Ascending aorta (tissue), 2 donors: ENCODE results near the gene CCSAP. TPM values are rescaled to one million over a fixed set of nuclear protein-coding genes. Genes with fewer than 3 reads are reported as not detected.

ENCODE experiments used
- DNase-seq, 2 donors: peaks; one replicate each; pipeline ENCODE4 v3.0.0-alpha.2; 2019; ENCODE audit warnings: low spot score in 2 of 2
- H3K27ac ChIP-seq, 2 donors: fragments of 200-600 bp; sonication (generic); one replicate each; pipeline ENCODE4 v1.5.1; 2016 to 2017; ENCODE audit warnings: mild to moderate bottlenecking in 1 of 2
- H3K27me3 ChIP-seq: fragments of 200-600 bp; sonication (generic); one replicate; pipeline ENCODE4 v1.5.1; 2017
- H3K36me3 ChIP-seq, 2 donors: fragments of 200-600 bp; sonication (generic); one replicate each; pipeline ENCODE4 v1.5.1; 2016
- H3K4me1 ChIP-seq, 2 donors: fragments of 200-600 bp; sonication (generic); one replicate each; pipeline ENCODE4 v1.5.1; 2016 to 2017; ENCODE audit warnings: mild to moderate bottlenecking in 1 of 2
- H3K4me3 ChIP-seq, 2 donors: fragments of 200-600 bp; sonication (generic); one replicate each; pipeline ENCODE4 v1.5.1; 2016 to 2017; ENCODE audit warnings: mild to moderate bottlenecking in 1 of 2
- H3K9me3 ChIP-seq, 2 donors: fragments of 200-600 bp; sonication (generic); one replicate each; pipeline ENCODE4 v1.5.1; 2016
- CTCF ChIP-seq, 3 experiments: fragments of 200-600 bp in 2 of 3; fragments of 450-650 bp in 1 of 3; sonication (generic) in 2 of 3; IDR thresholded peaks; one replicate each; pipeline ENCODE4 v1.5.1; 2016 to 2019; ENCODE audit warnings: antibody characterized with exemption in 3 of 3, mild to moderate bottlenecking in 1 of 3, moderate library complexity in 1 of 3
- intact Hi-C: fragments of 100-400 bp; cut with DNase I; formaldehyde crosslinking; loops from one replicate; pipeline ENCODE4 v1.15.1; 2023
- total RNA-seq: library from RNA; depleted of rRNA; stranded (reverse); fragments of >200 nt; gene quantifications from one replicate; pipeline ENCODE4 v1.1.0, GENCODE V29; 2016

CCSAP gene
- total RNA-seq, 1 donor from 2014 or later = 2.9 TPM

GRCh38 chr1:229373395-229373794, 30.5 kb upstream of the CCSAP start:
- Histone ChIP-seq H3K4me3 (no peak overlapping the region), H3K36me3 (no peaks in the 10 kb centered on the region), H3K27ac (no peak overlapping the region), H3K9me3 (no peaks in the 10 kb centered on the region), H3K4me1 (no peaks in the 10 kb centered on the region), H3K27me3 (no peaks in the 10 kb centered on the region)
- TF ChIP-seq CTCF (IDR thresholded peaks at IDR 0.05) = no peak
- intact Hi-C loops = no loop called here
- DNase-seq = no peak

GRCh38 chr1:229372251-229372650, 29.4 kb upstream of the CCSAP start:
- no peaks in the 10 kb centered on the region for H3K4me1 ChIP-seq
- DNase-seq = no peak
- H3K36me3 ChIP-seq = no peaks in the 10 kb centered on the region
- H3K9me3 ChIP-seq = no peaks in the 10 kb centered on the region
- H3K4me3 ChIP-seq = no peak overlapping the region
- H3K27ac ChIP-seq = no peak overlapping the region
- intact Hi-C loops = no loop called here
- TF ChIP-seq CTCF (IDR thresholded peaks at IDR 0.05) = no peak
- no peaks in the 10 kb centered on the region for H3K27me3 ChIP-seq

- H3K27ac ChIP-seq = no peak overlapping the region
- DNase-seq = no peak
- no peak overlapping the region for H3K4me3 ChIP-seq
- H3K4me1 ChIP-seq = no peaks in the 10 kb centered on the region
- no peaks in the 10 kb centered on the region for H3K9me3 ChIP-seq
- no peaks in the 10 kb centered on the region for H3K36me3 ChIP-seq
- H3K27me3 ChIP-seq = no peaks in the 10 kb centered on the region
- TF ChIP-seq CTCF (IDR thresholded peaks at IDR 0.05) = no peak
- intact Hi-C loops = no loop called here
Observed at GRCh38 chr1:229371624-229372023, 28.8 kb upstream of the CCSAP start.

GRCh38 chr1:229370601-229371021, 27.8 kb upstream of the CCSAP start:
- Histone ChIP-seq H3K4me3 (no peak overlapping the region), H3K36me3 (no peaks in the 10 kb centered on the region), H3K27ac (no peak overlapping the region), H3K4me1 (no peaks in the 10 kb centered on the region), H3K27me3 (no peaks in the 10 kb centered on the region), H3K9me3 (no peaks in the 10 kb centered on the region)
- intact Hi-C loops = no loop called here
- DNase-seq = no peak
- peak in 1 of 3 experiments; percentile 14 for TF ChIP-seq CTCF (IDR thresholded peaks at IDR 0.05)

GRCh38 chr1:229368347-229368746, 25.5 kb upstream of the CCSAP start:
- H3K27me3 ChIP-seq = no peaks in the 10 kb centered on the region
- no peaks in the 10 kb centered on the region for H3K9me3 ChIP-seq
- no peaks in the 10 kb centered on the region for H3K36me3 ChIP-seq
- DNase-seq = no peak
- intact Hi-C loops = no loop called here
- H3K4me3 ChIP-seq = no peak overlapping the region
- H3K27ac ChIP-seq = no peak overlapping the region
- no peaks in the 10 kb centered on the region for H3K4me1 ChIP-seq
- no peak for TF ChIP-seq CTCF (IDR thresholded peaks at IDR 0.05)

GRCh38 chr1:229365569-229365968, 22.7 kb upstream of the CCSAP start:
- TF ChIP-seq CTCF (IDR thresholded peaks at IDR 0.05) = no peak
- H3K27ac ChIP-seq = no peak overlapping the region
- no peaks in the 10 kb centered on the region for H3K27me3 ChIP-seq
- H3K9me3 ChIP-seq = no peaks in the 10 kb centered on the region
- DNase-seq = no peak
- H3K4me3 ChIP-seq = no peak overlapping the region
- no peaks in the 10 kb centered on the region for H3K36me3 ChIP-seq
- intact Hi-C loops = no loop called here
- no peaks in the 10 kb centered on the region for H3K4me1 ChIP-seq
